ENCODE data around the gene TRIM58.

The TRIM58 gene

GRCh38 chr1:247895163-247895637 lies 38.2 kb downstream of the TRIM58 start, which contains the start of gene OR2W3:
OR2W3 (plus strand) TSS chr1:247895587; CDS start chr1:247895587, 0 bp downstream.
- DNase-seq: no peak

DNA sequence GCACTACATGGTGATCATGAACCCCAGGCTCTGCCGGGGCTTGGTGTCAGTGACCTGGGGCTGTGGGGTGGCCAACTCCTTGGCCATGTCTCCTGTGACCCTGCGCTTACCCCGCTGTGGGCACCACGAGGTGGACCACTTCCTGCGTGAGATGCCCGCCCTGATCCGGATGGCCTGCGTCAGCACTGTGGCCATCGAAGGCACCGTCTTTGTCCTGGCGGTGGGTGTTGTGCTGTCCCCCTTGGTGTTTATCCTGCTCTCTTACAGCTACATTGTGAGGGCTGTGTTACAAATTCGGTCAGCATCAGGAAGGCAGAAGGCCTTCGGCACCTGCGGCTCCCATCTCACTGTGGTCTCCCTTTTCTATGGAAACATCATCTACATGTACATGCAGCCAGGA lies 39.0 kb downstream of the TRIM58 start:
- no peak for DNase-seq

GRCh38 chr1:247904122-247904521 lies 47.1 kb downstream of the TRIM58 start:
- DNase-seq: no peak

DNA sequence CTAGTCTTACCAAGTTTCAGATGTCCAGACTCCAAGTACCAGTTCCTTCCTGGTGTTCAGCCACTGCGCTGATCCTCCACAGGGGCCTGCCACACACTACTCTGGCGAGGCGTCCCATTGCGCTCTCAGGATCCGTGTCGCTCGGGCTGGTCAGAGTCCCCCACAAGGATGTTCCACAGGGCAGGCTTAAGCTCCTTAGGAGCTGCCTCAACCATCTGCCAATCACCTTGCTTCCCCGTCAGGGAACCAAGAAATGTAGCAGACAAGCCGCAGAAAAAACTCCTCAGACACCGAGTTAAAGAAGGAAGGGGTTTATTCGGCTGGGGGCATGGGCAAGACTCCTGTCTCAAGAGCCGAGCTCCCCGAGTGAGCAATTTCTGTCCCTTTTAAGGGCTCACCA lies 48.2 kb downstream of the TRIM58 start:
- DNase-seq: no peak

DNA sequence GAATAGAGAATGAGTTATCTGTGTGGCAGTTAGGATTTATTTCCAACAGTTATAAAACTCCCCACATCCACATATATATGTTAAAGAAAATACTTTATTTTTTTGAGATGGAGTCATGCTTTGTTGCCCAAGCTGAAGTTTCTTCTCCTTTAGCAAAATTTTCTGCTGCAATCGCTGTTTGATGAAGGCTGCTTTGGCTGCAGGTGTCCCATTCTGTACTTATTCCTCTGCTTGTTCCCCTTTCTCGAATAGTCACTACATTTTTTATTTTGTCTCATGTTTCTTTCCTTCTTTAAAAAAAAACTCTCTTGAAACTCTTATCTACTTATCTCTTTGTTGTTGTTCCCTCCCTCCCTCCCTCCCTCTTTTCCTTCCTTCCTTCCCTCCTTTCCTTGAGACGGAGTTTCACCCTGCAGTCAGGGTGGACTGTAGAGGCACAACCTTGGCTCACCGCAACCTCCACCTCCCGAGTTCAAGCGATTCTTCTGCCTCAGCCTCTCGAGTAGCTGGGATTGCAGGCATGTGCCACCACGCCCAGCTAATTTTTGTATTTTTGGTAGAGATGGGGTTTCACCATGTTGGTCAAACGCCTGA lies 49.0 kb downstream of the TRIM58 start:
- no peak for DNase-seq

DNA sequence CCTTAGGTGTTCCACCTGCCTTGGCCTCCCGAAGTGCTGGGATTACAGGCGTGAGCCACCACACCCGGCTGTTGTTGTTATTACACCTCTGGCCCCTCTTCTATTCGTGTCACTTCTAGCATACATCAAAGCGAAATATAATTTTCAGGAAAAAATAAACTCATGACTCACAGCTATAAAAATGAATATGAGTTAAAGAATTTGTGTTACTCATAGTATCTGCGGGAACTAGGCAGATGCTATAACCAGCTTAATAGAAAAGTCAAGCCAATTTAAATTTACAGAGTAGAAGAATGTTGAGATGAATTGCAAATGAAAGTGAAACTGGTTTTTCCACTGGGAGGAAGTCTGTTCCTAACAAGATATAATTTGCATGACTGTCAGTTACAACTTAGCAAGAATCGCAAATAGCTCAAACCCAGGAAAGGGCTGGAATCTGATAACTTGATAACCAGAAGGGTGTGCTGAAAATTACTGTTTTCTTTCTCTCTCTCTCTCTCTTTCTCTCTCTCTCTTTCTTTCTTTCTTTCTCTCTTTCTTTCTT lies 49.6 kb downstream of the TRIM58 start:
- no peak for DNase-seq

DNA sequence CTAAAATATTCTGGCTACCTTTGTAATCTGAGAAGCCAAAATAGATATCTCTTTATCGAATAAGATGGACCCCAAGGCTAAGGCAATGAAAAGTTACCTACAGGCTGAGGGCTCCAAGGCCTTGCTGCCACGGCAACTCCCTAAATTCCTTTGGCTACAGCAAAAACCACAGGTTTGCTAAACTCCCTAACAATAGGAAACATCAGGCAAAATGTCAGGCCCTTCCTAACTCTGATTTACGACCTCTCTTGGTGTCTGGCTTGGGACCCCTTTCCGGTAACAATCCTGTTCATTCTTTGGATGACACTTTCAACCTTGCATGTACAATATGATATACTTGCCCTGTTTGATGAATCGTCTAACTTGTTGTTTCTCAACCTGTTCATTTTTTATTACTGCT lies 51.8 kb downstream of the TRIM58 start:
- DNase-seq: no peak

DNA sequence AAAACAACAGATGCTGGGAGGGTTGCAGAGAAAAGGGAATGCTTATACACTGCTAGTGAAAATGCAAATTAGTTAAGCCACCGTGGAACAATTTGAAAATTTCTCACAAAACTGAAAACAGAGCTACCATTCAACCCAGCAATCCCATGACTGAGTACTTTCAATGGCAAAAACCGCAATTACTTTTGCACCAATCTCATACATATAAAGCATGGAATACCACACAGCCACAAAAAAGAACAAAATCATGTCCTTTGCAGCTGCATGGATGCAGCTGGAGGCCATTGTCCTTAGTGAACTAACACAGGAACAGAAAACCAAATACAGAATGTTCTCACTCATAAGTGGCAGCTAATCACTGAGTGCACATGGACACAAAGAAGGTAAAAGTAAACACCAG lies 56.8 kb downstream of the TRIM58 start:
- DNase-seq: no peak

- no peak for DNase-seq
Observed at GRCh38 chr1:247914941-247915662, 58.1 kb downstream of the TRIM58 start.

- no peak for DNase-seq
Observed at GRCh38 chr1:247919952-247920351, 63.0 kb downstream of the TRIM58 start, which contains the start of gene OR2T8. OR2T8 (plus strand) TSS chr1:247920252; CDS start chr1:247921018, 766 bp downstream.

GRCh38 chr1:247923941-247924340 lies 67.0 kb downstream of the TRIM58 start:
- no peak for DNase-seq

DNA sequence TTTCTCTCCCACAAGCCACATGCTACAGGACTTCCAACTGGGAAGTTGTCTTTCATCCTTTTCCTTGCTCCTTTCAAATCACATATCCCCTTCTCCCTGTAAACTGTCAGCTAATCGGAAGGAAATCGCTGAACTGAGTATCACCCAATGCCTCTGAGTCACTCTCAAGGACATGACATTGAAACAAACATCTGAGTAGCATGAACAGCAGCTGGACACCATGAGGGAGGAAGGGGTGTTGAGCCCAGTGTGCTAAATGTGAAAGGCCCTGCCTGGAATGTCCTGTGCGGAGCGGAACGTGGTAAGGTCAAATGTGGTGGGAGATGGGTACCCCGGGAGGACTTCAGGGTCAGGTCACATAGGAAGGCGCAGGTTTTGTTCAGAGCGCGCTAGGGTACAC lies 67.9 kb downstream of the TRIM58 start, which contains the start of gene OR2AJ1:
TSS of gene OR2AJ1 (plus strand) at position 22 of the 400 bp plus-strand sequence. CDS start 8,880 bp downstream, outside the sequence.
- no peak for DNase-seq
